Stimulated activated CD4-positive, alpha-beta T cell treated with anti-CD3 and anti-CD28 coated beads, Interleukin-1b, Interleukin-23, amount 100 ng/mL, for 1 hour (primary cell): Measurements from ENCODE around the gene SLC23A2.

Experiments
- DNase-seq, 2 donors: peaks; one replicate each; pipeline ENCODE4 v3.0.0-alpha.2; 2020; ENCODE audit warnings: low read depth in 2 of 2

The SLC23A2 gene

GRCh38 chr20:4966826-4967751 is 34.2 kb downstream of the SLC23A2 start:
- no peak for DNase-seq

DNA sequence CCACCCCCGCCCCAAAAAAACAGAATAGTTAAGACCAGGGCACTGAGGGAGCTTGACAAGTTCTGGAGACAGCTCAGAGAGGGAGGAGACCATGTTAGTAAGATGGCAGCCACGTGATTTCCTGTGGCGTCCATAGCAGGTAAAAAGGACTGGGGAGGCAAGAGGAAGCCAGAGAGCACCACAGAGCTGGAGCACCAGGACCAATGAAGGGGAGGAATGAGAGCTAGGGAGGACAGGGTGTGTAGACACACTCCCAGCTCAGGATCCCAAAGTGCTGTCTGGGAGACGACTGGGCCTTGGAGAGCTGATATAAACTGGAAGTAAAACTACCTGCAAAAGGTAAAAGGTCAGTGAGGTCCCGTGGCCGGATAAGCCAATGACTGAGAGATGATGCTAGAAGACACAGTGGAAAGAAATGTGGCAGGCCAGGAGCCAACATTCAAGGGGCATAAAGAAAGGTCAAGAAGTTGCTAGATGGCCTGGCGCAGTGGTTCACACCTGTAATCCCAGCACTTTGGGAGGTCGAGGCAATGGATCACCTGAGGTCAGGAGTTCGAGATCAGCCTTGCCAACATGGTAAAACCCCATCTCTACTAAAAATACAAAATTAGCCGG is 39.0 kb downstream of the SLC23A2 start:
- DNase-seq: no peak

GRCh38 chr20:4961746-4962145 is 39.6 kb downstream of the SLC23A2 start:
- no peak for DNase-seq

DNA sequence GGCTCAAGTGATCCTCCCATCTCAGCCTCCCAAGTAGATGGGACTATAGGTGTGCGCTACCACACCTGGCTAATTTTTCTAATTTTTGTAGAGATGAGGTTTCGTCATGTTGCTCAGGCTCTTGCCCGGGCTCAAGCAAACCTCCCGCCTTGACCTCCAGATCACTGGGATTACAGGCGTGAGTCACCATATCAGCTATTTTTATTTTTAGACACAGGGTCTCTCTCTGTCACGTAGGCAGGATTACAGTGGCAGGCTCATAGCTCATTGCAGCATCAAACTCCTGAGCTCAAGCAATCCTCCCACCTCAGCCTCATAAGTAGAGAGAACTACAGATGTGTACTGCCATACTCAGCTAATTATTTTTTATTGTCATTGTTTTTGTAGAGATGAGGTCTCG is 41.7 kb downstream of the SLC23A2 start:
- DNase-seq: no peak

DNA sequence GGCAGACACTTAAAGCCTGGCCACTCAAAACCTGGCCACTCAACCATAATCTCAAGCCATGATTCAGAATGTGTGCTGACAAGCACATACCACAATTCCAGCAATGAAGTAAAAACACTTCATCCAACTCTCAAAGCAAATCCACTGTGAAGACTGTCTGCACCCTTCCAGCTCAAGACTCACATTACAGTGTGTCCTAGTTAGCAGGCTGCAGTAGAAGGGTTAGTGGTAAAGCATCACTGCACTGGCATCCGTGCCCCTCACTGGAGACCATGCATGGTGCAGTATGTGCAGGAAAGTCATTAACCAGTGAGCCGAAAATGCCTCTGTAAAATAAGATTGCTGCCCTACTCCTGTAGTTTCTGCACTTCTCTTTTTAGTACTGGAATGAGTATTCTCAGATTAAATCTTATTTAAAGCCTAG is 43.4 kb downstream of the SLC23A2 start:
- DNase-seq: no peak

- no peak for DNase-seq
These were observed 44.1 kb downstream of the SLC23A2 start for GRCh38 chr20:4957187-4957586.

DNA sequence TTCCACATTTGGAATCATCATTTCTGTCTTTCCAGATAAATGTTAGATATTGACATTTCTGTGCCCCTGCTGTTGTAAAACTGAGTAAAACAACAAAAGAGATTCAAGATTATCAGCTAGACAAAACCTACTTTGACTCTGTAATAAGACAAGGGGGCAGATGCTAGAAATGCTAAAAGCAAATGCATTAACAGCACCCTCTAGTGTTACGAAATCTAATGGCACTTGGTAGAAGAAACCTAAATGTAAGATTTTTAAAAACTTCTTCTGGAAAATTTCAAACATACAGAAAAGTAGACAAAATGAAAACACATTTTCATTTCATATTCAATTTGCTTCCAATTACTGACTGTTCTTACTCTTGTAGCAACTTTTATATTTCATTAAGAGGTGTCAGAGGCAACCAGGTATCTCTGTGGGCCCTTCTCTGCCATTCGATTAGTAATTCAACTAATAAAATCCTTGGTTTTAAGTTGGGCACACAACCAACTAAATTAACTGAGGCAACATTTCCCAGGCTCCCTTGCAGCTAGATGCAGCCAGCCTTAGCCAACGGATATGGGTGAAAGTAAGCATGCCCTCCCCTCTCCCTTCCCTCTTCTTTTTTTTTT is 45.0 kb downstream of the SLC23A2 start:
- DNase-seq: no peak

DNA sequence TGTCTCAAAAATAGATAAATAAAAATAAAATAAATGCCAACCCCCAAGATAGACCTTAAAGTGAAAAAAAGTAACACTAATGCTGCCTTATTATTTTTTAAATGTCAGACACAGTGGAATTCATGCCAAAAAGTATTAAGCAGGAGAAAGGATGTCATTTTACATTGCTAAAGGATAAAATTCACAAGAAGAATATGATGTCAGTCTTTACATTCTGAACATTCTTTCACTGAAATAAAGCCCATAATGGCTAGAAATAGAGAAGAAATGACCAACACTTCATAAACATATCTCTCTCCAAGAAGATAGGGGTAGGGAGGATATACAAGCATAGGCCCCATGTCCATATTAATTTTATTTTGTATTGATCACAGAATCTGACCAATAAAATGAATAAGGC is 47.4 kb downstream of the SLC23A2 start:
- DNase-seq: no peak

GRCh38 chr20:4952229-4952628 is 49.1 kb downstream of the SLC23A2 start:
- DNase-seq: no peak

DNA sequence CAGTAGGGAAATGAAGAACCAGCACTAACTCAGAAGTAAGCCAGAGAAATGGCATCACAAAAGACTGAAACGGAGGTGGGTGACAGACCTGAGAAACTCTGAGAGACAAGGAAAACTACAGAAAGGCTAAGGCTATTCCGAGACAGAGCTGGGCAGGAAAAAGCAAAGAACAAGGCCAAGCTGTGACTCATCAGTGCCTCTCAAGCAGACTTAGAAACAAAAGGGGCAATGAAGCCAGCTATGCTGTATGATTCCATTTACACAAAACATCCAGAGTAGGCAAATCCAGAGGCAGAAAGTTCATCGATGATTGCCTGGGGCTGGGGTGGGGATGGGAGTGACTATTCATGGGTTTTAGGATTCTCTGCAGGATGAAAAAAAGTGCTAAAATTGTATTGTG is 50.0 kb downstream of the SLC23A2 start:
- no peak for DNase-seq

DNA sequence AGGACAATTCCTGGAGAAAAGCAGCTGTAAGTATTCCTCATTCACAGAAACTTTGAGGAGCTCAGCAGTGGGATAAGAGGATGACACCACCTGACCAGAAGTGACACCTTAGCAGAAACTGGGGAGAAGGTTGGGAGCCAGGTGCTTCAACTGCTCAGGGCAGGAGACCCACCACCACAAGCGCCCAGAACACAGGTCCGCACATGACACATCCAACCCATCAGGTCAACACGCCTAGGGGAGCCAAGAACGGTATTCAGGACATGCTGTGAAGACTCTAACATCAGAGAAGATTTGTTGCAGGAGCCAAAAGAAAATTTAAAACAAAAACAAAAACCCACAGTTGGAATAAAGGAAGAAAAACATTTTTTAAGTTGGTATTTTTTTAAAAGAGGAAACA is 50.5 kb downstream of the SLC23A2 start:
- no peak for DNase-seq

- DNase-seq: no peak
These were observed 50.9 kb downstream of the SLC23A2 start for GRCh38 chr20:4950437-4950836.

DNA sequence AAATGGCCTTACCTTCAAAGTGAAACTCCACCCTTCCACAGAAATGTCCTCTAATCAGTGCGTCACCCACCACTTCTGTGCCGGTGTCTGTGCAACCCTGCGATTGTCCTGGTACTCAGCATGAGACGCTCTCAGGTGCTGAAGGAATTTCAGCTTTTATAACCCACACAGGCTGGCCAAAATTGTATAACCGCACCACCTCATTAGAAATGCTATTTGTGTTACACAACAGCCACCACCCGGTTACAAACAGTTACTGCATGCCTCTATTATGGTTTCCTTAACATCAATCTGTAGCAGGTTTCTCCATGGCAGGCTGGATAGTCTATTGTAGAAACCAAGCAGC is 51.5 kb downstream of the SLC23A2 start:
- no peak for DNase-seq

- DNase-seq: no peak
These were observed 53.3 kb downstream of the SLC23A2 start for GRCh38 chr20:4947817-4948559.

GRCh38 chr20:4946986-4947385 is 54.3 kb downstream of the SLC23A2 start:
- DNase-seq: no peak

GRCh38 chr20:4946585-4946984 is 54.7 kb downstream of the SLC23A2 start:
- no peak for DNase-seq

- no peak for DNase-seq
These were observed 56.6 kb downstream of the SLC23A2 start for GRCh38 chr20:4944518-4945313.

- no peak for DNase-seq
These were observed 59.0 kb downstream of the SLC23A2 start for GRCh38 chr20:4942331-4942730.

- no peak for DNase-seq
These were observed 63.6 kb downstream of the SLC23A2 start for GRCh38 chr20:4937407-4938319.

DNA sequence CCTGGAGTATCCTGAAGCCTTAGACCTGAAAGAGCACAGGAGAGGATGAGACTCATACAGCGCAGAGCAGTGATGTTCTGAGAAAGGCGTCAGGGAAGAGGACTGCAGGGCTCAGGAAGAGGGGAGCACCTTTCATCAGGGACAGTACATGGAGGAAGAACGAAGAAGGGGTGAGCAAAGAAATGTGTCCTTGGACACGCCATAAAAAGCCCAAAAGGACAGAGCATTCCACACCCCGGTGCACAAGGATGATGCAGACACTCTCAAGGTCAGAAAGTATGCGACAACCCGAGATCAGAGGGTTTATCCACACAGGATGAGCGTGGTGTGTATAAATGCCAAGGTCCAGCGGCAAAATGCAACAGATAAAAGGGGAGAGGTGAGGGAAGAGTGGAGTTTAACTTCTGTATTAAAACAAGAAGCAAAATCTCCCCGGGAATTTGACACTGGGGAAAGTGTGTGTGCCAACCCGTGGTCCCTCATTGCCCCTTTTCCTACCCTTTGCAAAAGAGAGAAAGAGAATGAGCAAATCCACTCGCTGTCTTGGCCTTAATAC is 64.4 kb downstream of the SLC23A2 start:
- DNase-seq: no peak
